Endothelial cell (in vitro differentiated cells): Measurements from ENCODE around the gene DSG4. TPM values are rescaled to one million over a fixed set of nuclear protein-coding genes. Genes with fewer than 3 reads are reported as not detected.
"Not testable (repeated sequence)": the region's sequence is repeated elsewhere in the genome, so short reads cannot be mapped to it uniquely, and the experiment has no call there.

Experiments used
- DNase-seq: peaks from one replicate; pipeline ENCODE4 v3.0.0; 2021; ENCODE audit warnings: low spot score
- H3K27ac Mint-ChIP-seq: one replicate; pipeline ENCODE4 v1.8.0; 2021; ENCODE audit warnings: mixed read lengths, inconsistent platforms; ENCODE audit not compliant: unreplicated experiment
- H3K27me3 Mint-ChIP-seq: one replicate; pipeline ENCODE4 v1.8.0; 2021; ENCODE audit warnings: mild to moderate bottlenecking, moderate library complexity, mixed read lengths, inconsistent platforms; ENCODE audit not compliant: unreplicated experiment
- H3K36me3 Mint-ChIP-seq: one replicate; pipeline ENCODE4 v1.8.0; 2021; ENCODE audit warnings: mild to moderate bottlenecking, low read depth, mixed read lengths, inconsistent platforms; ENCODE audit not compliant: unreplicated experiment
- H3K4me1 Mint-ChIP-seq: one replicate; pipeline ENCODE4 v1.8.0; 2021; ENCODE audit warnings: mild to moderate bottlenecking, mixed read lengths, inconsistent platforms; ENCODE audit not compliant: unreplicated experiment
- H3K4me3 Mint-ChIP-seq: one replicate; pipeline ENCODE4 v1.8.0; 2021; ENCODE audit warnings: mild to moderate bottlenecking, mixed read lengths, inconsistent platforms; ENCODE audit not compliant: unreplicated experiment
- H3K9me3 Mint-ChIP-seq: one replicate; pipeline ENCODE4 v1.8.0; 2021; ENCODE audit warnings: mixed read lengths, inconsistent platforms; ENCODE audit not compliant: unreplicated experiment
- CTCF ChIP-seq: fragments of 200-600 bp; sonication (generic); IDR thresholded peaks from one replicate; pipeline ENCODE4 v1.5.0; 2021; ENCODE audit warnings: antibody characterized with exemption; ENCODE audit not compliant: unreplicated experiment
- long read RNA-seq: library from polyadenylated mRNA; unstranded; transcript quantifications from one replicate; pipeline ENCODE4 v2.0.0, GENCODE V29; 2020; ENCODE audit not compliant: unreplicated experiment
- total RNA-seq: library from RNA; stranded (reverse); fragmentation: NEBNext Ultra II Directional; extraction: Animal tissue kit (Norgen Biotek cat#: 25700); gene quantifications from one replicate; pipeline ENCODE4 v1.2.1, GENCODE V29; 2021; ENCODE audit not compliant: unreplicated experiment

The DSG4 gene
- not detected for total RNA-seq
- long read RNA-seq = 0 reads

- Mint-ChIP-seq H3K4me1 (peaks cover 8% of the 10 kb centered on the region), H3K27ac (no peak within 1 kb of the TSS), H3K9me3 (no peaks in the 10 kb centered on the region), H3K36me3 (no peaks in the 10 kb centered on the region), H3K27me3 (no peaks in the 10 kb centered on the region), H3K4me3 (no peak within 1 kb of the TSS)
- DNase-seq = no peak
- no peak for TF ChIP-seq CTCF
Measured at GRCh38 chr18:31376477-31376876, at the start of gene DSG4. DSG4 (plus strand) TSS chr18:31376777; CDS start chr18:31376912, 135 bp downstream.

- Mint-ChIP-seq H3K27ac (no peak overlapping the region), H3K9me3 (no peaks in the 10 kb centered on the region), H3K4me3 (no peak overlapping the region), H3K27me3 (no peaks in the 10 kb centered on the region), H3K4me1 (peaks cover 3% of the 10 kb centered on the region), H3K36me3 (no peaks in the 10 kb centered on the region)
- DNase-seq = no peak
- no peak for TF ChIP-seq CTCF
Measured at GRCh38 chr18:31329787-31330438, 46.7 kb upstream of the DSG4 start.

- no peaks in the 10 kb centered on the region for H3K27me3 Mint-ChIP-seq
- H3K27ac Mint-ChIP-seq = no peak overlapping the region
- TF ChIP-seq CTCF = no peak
- no peak overlapping the region for H3K4me3 Mint-ChIP-seq
- H3K4me1 Mint-ChIP-seq = no peaks in the 10 kb centered on the region
- H3K9me3 Mint-ChIP-seq = no peaks in the 10 kb centered on the region
- H3K36me3 Mint-ChIP-seq = no peaks in the 10 kb centered on the region
- no peak for DNase-seq
Measured at GRCh38 chr18:31343454-31343853, 33.1 kb upstream of the DSG4 start.

- not testable (repeated sequence) for H3K27ac Mint-ChIP-seq, H3K27me3 Mint-ChIP-seq, DNase-seq, H3K4me3 Mint-ChIP-seq, H3K9me3 Mint-ChIP-seq, H3K36me3 Mint-ChIP-seq, H3K4me1 Mint-ChIP-seq
Measured at GRCh38 chr18:31353336-31353735, 23.2 kb upstream of the DSG4 start.

- TF ChIP-seq CTCF = no peak
- Mint-ChIP-seq H3K27ac (no peak overlapping the region), H3K4me3 (no peak overlapping the region), H3K9me3 (no peaks in the 10 kb centered on the region), H3K4me1 (no peaks in the 10 kb centered on the region), H3K36me3 (no peaks in the 10 kb centered on the region), H3K27me3 (no peaks in the 10 kb centered on the region)
- DNase-seq = no peak
Measured at GRCh38 chr18:31354990-31355389, 21.6 kb upstream of the DSG4 start.
